ENCODE results near the gene HSP90AB1. TPM values are rescaled to one million over a fixed set of nuclear protein-coding genes. Genes with fewer than 3 reads are reported as not detected.

HSP90AB1 gene
- total and polyA plus RNA-seq, 2 of the 8 experiments (the other 6 are each of a cell fraction or from before 2014, with no cell fraction given), result 1,564 to 2,297 TPM

- peaks cover 0 to 9% (median 3%) of the 10 kb centered on the region in 4 experiments; a peak in 4 of 8 replicates for H3K36me3 ChIP-seq (ENCODE audit: control insufficient read depth in 2 of 4, insufficient read depth in 4 of 4, low read length in 3 of 4)
- peak overlapping the region; percentile 60 for H2BK5ac ChIP-seq (ENCODE audit: low read depth, low read length)
- no peak overlapping the region for H3K4me2 ChIP-seq (ENCODE audit: insufficient read depth in 1 of 2, low read depth in 2 of 2, low read length in 2 of 2)
- POLR2A ChIA-PET (ENCODE audit: partially characterized antibody), result interaction anchor here (1.0 to 12.0 kb wide), 10 partner anchors 17 to 69 kb away, joined by 3 to 138 read pairs (median 4); partner anchors contain the start of genes AARS2, HSP90AB1, SLC35B2 and SPATS1
- H3K4ac ChIP-seq (replicated peaks; ENCODE audit: insufficient read length, low read depth, low read length), result no peak overlapping the region
- H3K79me2 ChIP-seq (ENCODE audit: control insufficient read depth in 1 of 2, insufficient read depth in 2 of 2, low read length in 2 of 2), result no peaks in the 10 kb centered on the region
- H3K56ac ChIP-seq (replicated peaks; ENCODE audit: insufficient read length, low read depth, low read length), result no peak overlapping the region
- H3K27me3 ChIP-seq (replicated peaks in 1 of 4; ENCODE audit: control insufficient read depth in 3 of 4, extremely low read depth in 1 of 4, insufficient read depth in 3 of 4, low read length in 3 of 4), result peaks cover 0 to 3% (median 1%) of the 10 kb centered on the region in 4 experiments; a peak in 2 of 7 replicates
- no peak overlapping the region for H3K18ac ChIP-seq (ENCODE audit: extremely low read depth, low read length)
- H4K5ac ChIP-seq (ENCODE audit: insufficient read length, low read depth, low read length), result no peak overlapping the region
- no peak overlapping the region for H3K4me3 ChIP-seq (ENCODE audit: extremely low read depth in 1 of 4, insufficient read depth in 2 of 4, low read depth in 3 of 4, low read length in 4 of 4)
- no peak overlapping the region for H2AFZ ChIP-seq (ENCODE audit: low read length)
- FAIRE-seq (no peak), DNase-seq (ENCODE audit: low read depth in 1 of 2, low spot score in 2 of 2) (no peak)
- peaks cover 12 to 31% (median 14%) of the 10 kb centered on the region in 4 experiments for H3K4me1 ChIP-seq (replicated peaks in 1 of 4; ENCODE audit: control insufficient read depth in 3 of 4, insufficient read depth in 4 of 4, low read length in 3 of 4)
- H3K23me2 ChIP-seq (ENCODE audit: low read depth, low read length), result peaks cover 6% of the 10 kb centered on the region; the same call in 1 of the 2 replicates
- H2BK15ac ChIP-seq (ENCODE audit: low read length), result peak overlapping the region; percentile 100; the same call in 1 of the 2 replicates
- H3K79me1 ChIP-seq (ENCODE audit: low read depth, low read length), result no peaks in the 10 kb centered on the region; the same call in 1 of the 2 replicates
- CTCF ChIA-PET (ENCODE audit: partially characterized antibody), result interaction anchor here (0.6 to 19.0 kb wide), 11 partner anchors 9 to 1103 kb away, joined by 3 to 330 read pairs (median 4); partner anchors contain the start of gene AARS2
- H3K9me3 ChIP-seq (ENCODE audit: insufficient read depth in 2 of 2, low read depth in 1 of 2, low read length in 1 of 2), result no peaks in the 10 kb centered on the region
- H3K14ac ChIP-seq (ENCODE audit: insufficient read length), result no peak overlapping the region
- H2BK20ac ChIP-seq (ENCODE audit: low read length), result no peak overlapping the region
- no peak overlapping the region for H4K8ac ChIP-seq (ENCODE audit: extremely low read depth, insufficient read depth, low read length)
- 95% methylated on average over 23 of the region's 23 CpGs; no CpG with 5 or more reads in 1 of the 2 experiments for WGBS, 2 experiments (ENCODE audit: extremely low coverage in 1 of 2, insufficient coverage in 1 of 2, insufficient read length in 1 of 2, insufficient replicate concordance in 2 of 2, low coverage in 1 of 2, low lambda C conversion rate in 2 of 2, missing lambda C conversion rate in 1 of 2)
- no peak overlapping the region for H2AK5ac ChIP-seq (ENCODE audit: low read depth, low read length)
- peak overlapping the region; percentile 71; the same call in 1 of the 2 replicates for H2BK12ac ChIP-seq (ENCODE audit: low read depth, low read length)
- peak overlapping the region; percentile 29 for H4K91ac ChIP-seq (replicated peaks; ENCODE audit: insufficient read length, low read length)
- no peak overlapping the region for H3K27ac ChIP-seq (ENCODE audit: low read depth, low read length)
- no peak overlapping the region for H3K23ac ChIP-seq (ENCODE audit: insufficient read length)
- H2BK120ac ChIP-seq (replicated peaks; ENCODE audit: low read depth, low read length), result no peak overlapping the region
- no peak overlapping the region for H3K9ac ChIP-seq (replicated peaks in 1 of 4; ENCODE audit: extremely low read depth in 1 of 4, low read depth in 3 of 4, low read length in 3 of 4)
- H4K20me1 ChIP-seq (replicated peaks in 1 of 2; ENCODE audit: control insufficient read depth in 1 of 2, insufficient read depth in 2 of 2, low read length in 2 of 2), result peaks cover 0 to 8% of the 10 kb centered on the region in 2 experiments
- TF ChIP-seq ATF2 (IDR thresholded peaks at IDR 0.05; ENCODE audit: low read length) (no peak), EGR1 (IDR thresholded peaks at IDR 0.05; ENCODE audit: borderline replicate concordance, low read depth, low read length) (no peak), CREB1 (IDR thresholded peaks at IDR 0.05) (no peak), HDAC2 (IDR thresholded peaks at IDR 0.05; ENCODE audit: borderline replicate concordance in 1 of 2, low read depth in 2 of 2, low read length in 2 of 2) (no peak), TBP (IDR thresholded peaks at IDR 0.05; ENCODE audit: low read depth, low read length) (no peak), BRCA1 (IDR thresholded peaks at IDR 0.05; ENCODE audit: low read depth, low read length) (no peak), PHF8 (conservative IDR thresholded peaks at IDR 0.05; ENCODE audit: low read depth, low read length) (no peak), SP1 (IDR thresholded peaks at IDR 0.05; ENCODE audit: low read depth, low read length) (no peak), SP4 (IDR thresholded peaks at IDR 0.05; ENCODE audit: low read length) (no peak)
Measured at GRCh38 chr6:44272999-44273566, 26.2 kb downstream of the HSP90AB1 start.
